HFF-Myc (cell line): ENCODE measurements around the gene NDUFB5.

Experiments
- DNase-seq: peaks from one replicate; pipeline ENCODE4 v3.0.0-alpha.2; 2011; ENCODE audit warnings: low read depth; ENCODE audit errors: extremely low read depth
- H3K4me3 ChIP-seq: replicated peaks from 2 replicates; pipeline ENCODE4 v1.5.1; 2011; ENCODE audit warnings: low read depth, mild to moderate bottlenecking, control low read depth, low read length
- CTCF ChIP-seq: IDR thresholded peaks from 2 replicates; pipeline ENCODE4 v1.5.1; 2012; ENCODE audit warnings: mild to moderate bottlenecking, low read depth, low read length, control low read depth; ENCODE audit errors: missing control alignments

NDUFB5 gene

GRCh38 chr3:179672918-179673317, 68.3 kb downstream of the NDUFB5 start:
- DNase-seq = no peak

GRCh38 chr3:179673523-179673922, 68.9 kb downstream of the NDUFB5 start:
- no peak for DNase-seq
- H3K4me3 ChIP-seq = no peak overlapping the region
- TF ChIP-seq CTCF = no peak

More at GRCh38 chr3:179672918-179673317, 68.3 kb downstream of the NDUFB5 start:
- no peak overlapping the region for H3K4me3 ChIP-seq
- TF ChIP-seq CTCF = no peak

GRCh38 chr3:179676081-179676480, 71.5 kb downstream of the NDUFB5 start:
- no peak for TF ChIP-seq CTCF
- H3K4me3 ChIP-seq = no peak overlapping the region
- no peak for DNase-seq
